Suprapubic skin (tissue), 4 donors: ENCODE data around the gene TSC22D1. TPM values are rescaled to one million over a fixed set of nuclear protein-coding genes. Genes with fewer than 3 reads are reported as not detected.

Source experiments
- DNase-seq, 2 donors: peaks; one replicate each; pipeline ENCODE4 v3.0.0-alpha.2; 2019; ENCODE audit warnings: low spot score in 2 of 2
- H3K27ac ChIP-seq: fragments of 200-600 bp; sonication (generic); one replicate; pipeline ENCODE4 v1.5.1; 2019
- H3K27me3 ChIP-seq: fragments of 200-600 bp; sonication (generic); one replicate; pipeline ENCODE4 v1.5.1; 2019
- H3K36me3 ChIP-seq: fragments of 200-600 bp; sonication (generic); one replicate; pipeline ENCODE4 v1.5.1; 2019
- H3K4me1 ChIP-seq: fragments of 200-600 bp; sonication (generic); one replicate; pipeline ENCODE4 v1.5.1; 2019
- H3K4me3 ChIP-seq: fragments of 200-600 bp; sonication (generic); one replicate; pipeline ENCODE4 v1.5.1; 2019; ENCODE audit warnings: mild to moderate bottlenecking
- H3K9me3 ChIP-seq: fragments of 200-600 bp; sonication (generic); one replicate; pipeline ENCODE4 v1.5.1; 2019
- EP300 ChIP-seq: sonication (generic); formaldehyde crosslinking; IDR thresholded peaks from one replicate; pipeline ENCODE4 v1.6.1; 2017; ENCODE audit warnings: antibody characterized with exemption
- POLR2A ChIP-seq, 2 donors: fragments of 450-650 bp; IDR thresholded peaks; one replicate each; pipeline ENCODE4 v1.6.1; 2017; ENCODE audit warnings: antibody characterized with exemption in 2 of 2, mild to moderate bottlenecking in 2 of 2, moderate library complexity in 2 of 2
- POLR2AphosphoS5 ChIP-seq, 3 donors: sonication (generic); formaldehyde crosslinking; IDR thresholded peaks; one replicate each; pipeline ENCODE4 v1.6.1; 2017; ENCODE audit warnings: antibody characterized with exemption in 3 of 3
- WGBS: methylation state at CpG from one replicate; pipeline ENCODE4 v1.1.5; 2018; 5-methylcytosine and 5-hydroxymethylcytosine counted together
- total RNA-seq, 4 donors: library from RNA; depleted of rRNA; stranded (reverse); fragments of >200 nt; gene quantifications; one replicate each; pipeline ENCODE4 v1.1.0, GENCODE V29; 2016
- TF ChIP-seq, protein P1 (sequence below), 2 donors: fragments of 200-600 bp in 1 of 2; fragments of 450-650 bp in 1 of 2; sonication (generic) in 1 of 2; IDR thresholded peaks; one replicate each; pipeline ENCODE4 v1.5.1; 2016 to 2019; ENCODE audit warnings: antibody characterized with exemption in 2 of 2, mild to moderate bottlenecking in 1 of 2, moderate library complexity in 1 of 2

Gene TSC22D1
- total RNA-seq, 4 donors from 2014 or later = 70.3 to 135 (median 92.1) TPM

DNA sequence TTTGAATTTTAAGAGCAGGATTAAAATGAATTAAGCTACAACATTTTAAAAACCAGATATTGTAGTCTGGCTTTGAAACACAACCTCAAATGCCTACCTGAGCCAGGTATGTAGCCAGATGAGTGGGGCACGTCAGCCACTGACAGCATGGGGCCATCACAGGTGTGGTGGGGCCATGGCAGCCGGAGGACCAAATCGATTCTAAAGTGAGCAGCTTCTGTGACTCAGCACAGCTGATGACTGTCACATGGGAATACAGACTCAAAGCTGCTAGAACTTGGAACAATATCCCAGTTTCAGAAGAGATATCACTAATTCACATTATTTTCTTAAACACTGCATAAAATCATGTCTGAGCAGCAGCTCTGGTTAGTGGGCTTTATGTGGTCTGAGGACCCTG, 149.7 kb downstream of the TSC22D1 start:
- Histone ChIP-seq H3K27ac (no peak overlapping the region), H3K9me3 (no peaks in the 10 kb centered on the region), H3K4me1 (no peaks in the 10 kb centered on the region), H3K27me3 (peaks cover 4% of the 10 kb centered on the region), H3K4me3 (no peak overlapping the region), H3K36me3 (no peaks in the 10 kb centered on the region)
- DNase-seq = no peak
- 83% methylated on average over 3 of the region's 3 CpGs for WGBS
- TF ChIP-seq POLR2AphosphoS5 (IDR thresholded peaks at IDR 0.05) (no peak), POLR2A (IDR thresholded peaks at IDR 0.05) (no peak), EP300 (no peak)
- TF ChIP-seq, protein P1, sequence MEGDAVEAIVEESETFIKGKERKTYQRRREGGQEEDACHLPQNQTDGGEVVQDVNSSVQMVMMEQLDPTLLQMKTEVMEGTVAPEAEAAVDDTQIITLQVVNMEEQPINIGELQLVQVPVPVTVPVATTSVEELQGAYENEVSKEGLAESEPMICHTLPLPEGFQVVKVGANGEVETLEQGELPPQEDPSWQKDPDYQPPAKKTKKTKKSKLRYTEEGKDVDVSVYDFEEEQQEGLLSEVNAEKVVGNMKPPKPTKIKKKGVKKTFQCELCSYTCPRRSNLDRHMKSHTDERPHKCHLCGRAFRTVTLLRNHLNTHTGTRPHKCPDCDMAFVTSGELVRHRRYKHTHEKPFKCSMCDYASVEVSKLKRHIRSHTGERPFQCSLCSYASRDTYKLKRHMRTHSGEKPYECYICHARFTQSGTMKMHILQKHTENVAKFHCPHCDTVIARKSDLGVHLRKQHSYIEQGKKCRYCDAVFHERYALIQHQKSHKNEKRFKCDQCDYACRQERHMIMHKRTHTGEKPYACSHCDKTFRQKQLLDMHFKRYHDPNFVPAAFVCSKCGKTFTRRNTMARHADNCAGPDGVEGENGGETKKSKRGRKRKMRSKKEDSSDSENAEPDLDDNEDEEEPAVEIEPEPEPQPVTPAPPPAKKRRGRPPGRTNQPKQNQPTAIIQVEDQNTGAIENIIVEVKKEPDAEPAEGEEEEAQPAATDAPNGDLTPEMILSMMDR (IDR thresholded peaks at IDR 0.05) = no peak

DNA sequence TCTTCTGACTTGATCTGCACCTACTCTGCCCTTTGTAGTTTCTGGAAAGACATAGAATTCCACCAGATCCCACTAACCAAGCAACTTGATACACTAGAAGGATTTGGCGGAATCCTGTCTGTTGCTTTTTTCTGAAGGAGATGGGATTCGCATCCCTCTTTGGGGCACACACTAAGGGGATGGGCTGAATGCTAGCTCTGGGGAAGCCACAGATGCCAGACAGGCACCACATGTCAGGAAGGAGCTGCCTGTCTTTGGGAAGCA, 150.4 kb downstream of the TSC22D1 start:
- WGBS = 96% methylated on average over 2 of the region's 2 CpGs
- peaks cover 4% of the 10 kb centered on the region for H3K27me3 ChIP-seq
- H3K27ac ChIP-seq = no peak overlapping the region
- H3K4me3 ChIP-seq = no peak overlapping the region
- H3K36me3 ChIP-seq = no peaks in the 10 kb centered on the region
- H3K9me3 ChIP-seq = no peaks in the 10 kb centered on the region
- H3K4me1 ChIP-seq = no peaks in the 10 kb centered on the region
- TF ChIP-seq POLR2AphosphoS5 (IDR thresholded peaks at IDR 0.05) (no peak), POLR2A (IDR thresholded peaks at IDR 0.05) (no peak), EP300 (no peak)
- TF ChIP-seq, protein P1 (IDR thresholded peaks at IDR 0.05) = no peak
- no peak for DNase-seq

DNA sequence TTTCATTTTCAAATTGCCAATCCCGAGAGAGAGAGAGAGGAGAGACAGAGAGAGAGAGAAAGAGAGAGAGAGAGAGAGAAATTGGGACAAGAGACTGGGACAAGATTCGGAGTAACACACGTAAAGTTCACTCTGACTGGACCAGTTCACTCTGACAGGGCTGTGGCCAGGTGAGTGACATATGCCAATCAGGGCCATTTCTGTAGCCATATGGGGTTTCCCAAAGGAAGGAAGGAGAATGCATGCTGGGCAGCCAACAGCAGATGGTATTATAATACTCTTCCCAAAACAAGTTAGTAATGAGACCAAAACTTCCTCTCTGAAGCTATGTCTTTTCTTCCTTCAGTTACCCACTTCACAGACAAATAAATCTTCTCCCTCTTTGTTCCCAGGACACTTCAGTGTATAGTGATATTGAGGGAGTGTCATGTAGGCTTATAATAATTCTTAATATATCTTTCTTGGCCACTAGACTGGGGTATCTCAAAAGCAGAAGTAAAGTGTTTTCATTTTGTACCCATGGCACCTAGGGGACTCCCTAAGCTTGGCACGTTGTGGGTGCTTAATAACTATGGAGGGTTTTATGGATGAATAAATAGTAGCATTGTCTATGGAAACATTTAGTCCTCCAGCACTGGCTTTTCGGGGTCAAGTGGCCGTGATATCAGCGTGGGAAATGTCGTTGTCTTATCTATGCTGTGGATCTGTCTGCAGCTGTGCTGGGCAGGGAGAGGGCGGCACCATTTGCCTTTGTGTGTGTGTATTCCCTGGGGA, 150.9 kb downstream of the TSC22D1 start:
- no peaks in the 10 kb centered on the region for H3K9me3 ChIP-seq
- no peaks in the 10 kb centered on the region for H3K36me3 ChIP-seq
- no peak overlapping the region for H3K27ac ChIP-seq
- peaks cover 4% of the 10 kb centered on the region for H3K27me3 ChIP-seq
- no peaks in the 10 kb centered on the region for H3K4me1 ChIP-seq
- WGBS = 59% methylated on average over 9 of the region's 9 CpGs
- no peak overlapping the region for H3K4me3 ChIP-seq
- TF ChIP-seq POLR2AphosphoS5 (IDR thresholded peaks at IDR 0.05) (no peak), EP300 (no peak), POLR2A (IDR thresholded peaks at IDR 0.05) (no peak)
- TF ChIP-seq, protein P1 (IDR thresholded peaks at IDR 0.05) = no peak
- no peak for DNase-seq

DNA sequence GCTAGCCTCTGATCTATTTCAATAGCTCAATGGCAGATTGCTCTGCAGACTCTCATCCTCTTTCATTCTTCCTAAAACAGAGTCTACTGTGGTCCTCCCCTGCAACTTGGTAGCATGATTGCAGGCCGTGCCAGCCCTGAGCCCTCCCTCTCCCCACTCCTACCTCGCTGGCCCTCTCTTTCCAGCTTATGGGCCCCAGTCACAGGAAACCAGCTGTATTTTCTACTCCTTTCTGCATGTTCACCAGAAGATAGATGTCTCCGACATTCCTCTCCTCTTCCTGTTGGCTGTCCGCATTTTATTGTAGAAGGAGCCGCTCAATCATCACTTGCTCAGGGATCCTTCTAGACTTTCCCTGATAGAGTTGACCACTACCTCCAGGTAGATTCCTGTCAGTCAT, 152.3 kb downstream of the TSC22D1 start:
- no peak overlapping the region for H3K4me3 ChIP-seq
- no peaks in the 10 kb centered on the region for H3K9me3 ChIP-seq
- DNase-seq = no peak
- 94% methylated on average over 5 of the region's 5 CpGs for WGBS
- H3K36me3 ChIP-seq = no peaks in the 10 kb centered on the region
- no peaks in the 10 kb centered on the region for H3K4me1 ChIP-seq
- TF ChIP-seq POLR2AphosphoS5 (IDR thresholded peaks at IDR 0.05) (no peak), POLR2A (IDR thresholded peaks at IDR 0.05) (no peak), EP300 (no peak)
- TF ChIP-seq, protein P1 (IDR thresholded peaks at IDR 0.05) = no peak
- H3K27ac ChIP-seq = no peak overlapping the region
- peaks cover 4% of the 10 kb centered on the region for H3K27me3 ChIP-seq

DNA sequence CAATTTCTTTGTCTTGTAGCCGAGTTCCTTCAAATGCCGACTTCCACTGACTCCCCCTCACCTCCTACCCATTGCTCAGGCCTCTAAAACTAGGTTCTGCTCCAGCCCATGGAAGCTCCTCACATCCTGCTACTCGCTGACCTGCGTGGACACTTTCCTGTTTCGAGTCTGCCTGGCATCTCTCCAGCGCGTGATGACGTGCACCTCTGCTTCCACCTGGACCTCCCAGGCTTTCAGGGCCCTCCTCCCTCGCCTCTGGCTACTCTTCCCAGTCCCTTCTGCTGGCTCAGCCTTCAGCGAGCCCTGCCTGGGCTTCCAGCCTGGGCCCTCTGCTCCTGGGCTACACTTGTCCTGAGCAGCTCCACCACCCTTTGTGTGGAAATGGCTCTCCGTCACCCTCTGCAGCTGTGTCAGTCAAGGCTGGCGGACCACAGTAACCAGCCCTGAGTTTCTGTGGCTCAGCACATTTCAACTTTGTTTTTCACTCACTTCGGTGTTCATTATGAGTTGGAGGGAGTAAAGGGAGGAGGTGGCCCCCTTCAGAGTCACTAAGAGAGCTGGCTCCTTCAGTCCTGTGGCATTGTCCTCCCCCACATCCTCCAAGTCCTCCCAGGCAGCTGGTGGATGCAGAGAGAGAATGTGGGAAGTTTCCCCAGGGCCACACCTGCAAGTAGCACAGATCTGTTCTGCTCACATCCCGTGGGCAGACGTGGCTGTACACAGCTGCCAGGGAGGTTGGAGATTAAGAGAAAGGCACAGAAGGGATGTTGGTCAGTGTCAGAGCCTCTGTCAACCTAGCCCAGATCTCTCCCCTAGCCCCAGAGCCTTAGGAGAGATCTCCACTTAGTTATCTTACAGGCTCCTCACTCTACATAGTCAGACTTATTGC, 153.1 kb downstream of the TSC22D1 start:
- Histone ChIP-seq H3K27me3 (peaks cover 4% of the 10 kb centered on the region), H3K4me1 (no peaks in the 10 kb centered on the region), H3K36me3 (no peaks in the 10 kb centered on the region), H3K27ac (no peak overlapping the region), H3K9me3 (no peaks in the 10 kb centered on the region), H3K4me3 (no peak overlapping the region)
- 73% methylated on average over 15 of the region's 15 CpGs for WGBS
- DNase-seq = no peak
- TF ChIP-seq POLR2A (IDR thresholded peaks at IDR 0.05) (no peak), POLR2AphosphoS5 (IDR thresholded peaks at IDR 0.05) (no peak), EP300 (no peak)
